Transverse colon (tissue), 4 donors: ENCODE data around the gene SORL1-AS1.

Experiments used
- DNase-seq: peaks from one replicate; pipeline ENCODE4 v3.0.0-alpha.2; 2019
- H3K27ac ChIP-seq, 4 donors: fragments of 200-600 bp; sonication (generic); 2 replicates each; pipeline ENCODE4 v1.5.1; 2016 to 2018; ENCODE audit warnings: inconsistent platforms in 4 of 4
- H3K27me3 ChIP-seq: fragments of 200-600 bp; sonication (generic); 2 replicates; pipeline ENCODE4 v1.5.1; 2017; ENCODE audit warnings: inconsistent platforms
- H3K36me3 ChIP-seq, 4 donors: fragments of 200-600 bp; sonication (generic); 2 replicates each; pipeline ENCODE4 v1.5.1; 2017 to 2019; ENCODE audit warnings: inconsistent platforms in 4 of 4
- H3K4me1 ChIP-seq, 4 donors: fragments of 200-600 bp; sonication (generic); 2 replicates each; pipeline ENCODE4 v1.5.1; 2017 to 2020; ENCODE audit warnings: inconsistent platforms in 4 of 4
- H3K4me3 ChIP-seq, 4 donors: fragments of 200-600 bp; sonication (generic); 1 replicate in 1 of 4; 2 replicates in 3 of 4; pipeline versions ENCODE4 v1.5.1 to v1.6.1; 2017 to 2019; ENCODE audit warnings: inconsistent platforms in 4 of 4
- H3K9me3 ChIP-seq, 2 donors: fragments of 200-600 bp; sonication (generic); 2 replicates each; pipeline ENCODE4 v1.5.1; 2017 to 2019; ENCODE audit warnings: inconsistent platforms in 2 of 2
- CTCF ChIP-seq, 5 experiments: fragments of 200-600 bp in 3 of 5; fragments of 450-650 bp in 2 of 5; sonication (generic) in 3 of 5; IDR thresholded peaks; 1 replicate in 2 of 5; 2 replicates in 3 of 5; pipeline ENCODE4 v1.5.1; 2016 to 2017; ENCODE audit warnings: antibody characterized with exemption in 5 of 5, inconsistent platforms in 3 of 5, mild to moderate bottlenecking in 2 of 5, moderate library complexity in 1 of 5
- EP300 ChIP-seq: sonication (generic); formaldehyde crosslinking; IDR thresholded peaks from one replicate; pipeline ENCODE4 v1.6.1; 2017; ENCODE audit warnings: antibody characterized with exemption, low read depth
- POLR2A ChIP-seq: fragments of 450-650 bp; IDR thresholded peaks from one replicate; pipeline ENCODE4 v1.6.1; 2016; ENCODE audit warnings: antibody characterized with exemption, mild to moderate bottlenecking, moderate library complexity
- POLR2AphosphoS5 ChIP-seq, 3 donors: sonication (generic); formaldehyde crosslinking; IDR thresholded peaks; one replicate each; pipeline ENCODE4 v1.6.1; 2016; ENCODE audit warnings: antibody characterized with exemption in 3 of 3
- WGBS, 2 donors: methylation state at CpG; one replicate each; pipeline ENCODE4 v1.1.5; 2018; ENCODE audit warnings: low coverage in 1 of 2; 5-methylcytosine and 5-hydroxymethylcytosine counted together
- in situ Hi-C, 4 donors: fragments of 200-750 bp; cut with MboI; loops; one replicate each; pipeline versions ENCODE4 v1.15.0 to v1.15.1; 2017; ENCODE audit warnings: low sequenced_read_pairs in 3 of 4, low pct_ligation_motif_present in 1 of 4, low pct_unique_long_range_greater_than_20kb in 1 of 4
- intact Hi-C: fragments of 100-400 bp; cut with DNase I; formaldehyde crosslinking; loops from one replicate; pipeline ENCODE4 v1.15.1; 2023; ENCODE audit warnings: low total_unique reads

The SORL1-AS1 gene

GRCh38 chr11:121459413-121460017 is 6.7 kb upstream of the SORL1-AS1 start:
- no peaks in the 10 kb centered on the region for H3K9me3 ChIP-seq
- no peaks in the 10 kb centered on the region for H3K27me3 ChIP-seq
- H3K27ac ChIP-seq = peak overlapping the region in 1 of 4 donors; percentile 4
- 49 to 67% methylated on average over 3 to 7 of the region's 7 CpGs for WGBS, 2 donors
- TF ChIP-seq POLR2AphosphoS5 (IDR thresholded peaks at IDR 0.05) = no peak
- no peak for TF ChIP-seq POLR2A
- TF ChIP-seq EP300 = no peak
- TF ChIP-seq CTCF (IDR thresholded peaks at IDR 0.05) = no peak
- DNase-seq = no peak
- intact Hi-C loops (no loop called here), in situ Hi-C loops (no loop called here)
- no peak overlapping the region for H3K4me3 ChIP-seq
- peaks cover 0 to 31% (median 6%) of the 10 kb centered on the region in 4 donors for H3K4me1 ChIP-seq
- no peaks in the 10 kb centered on the region for H3K36me3 ChIP-seq

GRCh38 chr11:121458551-121458950 is 5.8 kb upstream of the SORL1-AS1 start:
- intact Hi-C loops = no loop called here
- H3K4me1 ChIP-seq = peaks cover 0 to 31% (median 1%) of the 10 kb centered on the region in 4 donors
- DNase-seq = no peak
- H3K9me3 ChIP-seq = no peaks in the 10 kb centered on the region
- H3K27me3 ChIP-seq = no peaks in the 10 kb centered on the region
- TF ChIP-seq EP300 (no peak), CTCF (IDR thresholded peaks at IDR 0.05) (no peak), POLR2A (no peak), POLR2AphosphoS5 (IDR thresholded peaks at IDR 0.05) (no peak)
- no peak overlapping the region for H3K27ac ChIP-seq
- H3K4me3 ChIP-seq = no peak overlapping the region
- in situ Hi-C loops = no loop called here
- WGBS, 2 donors = 94% methylated on average over 4 to 9 of the region's 9 CpGs
- H3K36me3 ChIP-seq = no peaks in the 10 kb centered on the region

- Histone ChIP-seq H3K9me3 (no peaks in the 10 kb centered on the region), H3K27me3 (no peaks in the 10 kb centered on the region), H3K4me1 (peaks cover 0 to 25% (median 4%) of the 10 kb centered on the region in 4 donors), H3K4me3 (no peak overlapping the region), H3K36me3 (no peaks in the 10 kb centered on the region), H3K27ac (no peak overlapping the region)
- TF ChIP-seq POLR2AphosphoS5 (IDR thresholded peaks at IDR 0.05) (no peak), POLR2A (no peak), EP300 (no peak), CTCF (IDR thresholded peaks at IDR 0.05) (no peak)
- intact Hi-C loops (no loop called here), in situ Hi-C loops (no loop called here)
- WGBS, 2 donors = 81 to 83% methylated on average over 11 of the region's 11 CpGs
- DNase-seq = no peak
These were observed 4.2 kb upstream of the SORL1-AS1 start for GRCh38 chr11:121456816-121457431.

GRCh38 chr11:121456151-121456550 is 3.4 kb upstream of the SORL1-AS1 start:
- H3K4me3 ChIP-seq = no peak overlapping the region
- DNase-seq = no peak
- no peaks in the 10 kb centered on the region for H3K36me3 ChIP-seq
- intact Hi-C loops = no loop called here
- no peaks in the 10 kb centered on the region for H3K27me3 ChIP-seq
- peaks cover 0 to 29% (median 7%) of the 10 kb centered on the region in 4 donors for H3K4me1 ChIP-seq
- WGBS, 2 donors = 94 to 100% methylated on average over 2 of the region's 2 CpGs
- H3K9me3 ChIP-seq = no peaks in the 10 kb centered on the region
- TF ChIP-seq CTCF (IDR thresholded peaks at IDR 0.05) (no peak), POLR2AphosphoS5 (IDR thresholded peaks at IDR 0.05) (no peak), POLR2A (no peak), EP300 (no peak)
- H3K27ac ChIP-seq = no peak overlapping the region
- in situ Hi-C loops = no loop called here
